ENCODE data around the gene SUPT3H.

Gene SUPT3H

GRCh38 chr6:45215759-45216158, 162.0 kb downstream of the SUPT3H start:
- no peak for TF ChIP-seq CTCF (IDR thresholded peaks at IDR 0.05; ENCODE audit: control extremely low read depth, extremely low read depth, low read depth, missing control alignments)
- DNase-seq (ENCODE audit: extremely low spot score) = no peak
- ChIA-PET CTCF (no interaction called here), POLR2A (no interaction called here)

GRCh38 chr6:45212976-45213375, 164.8 kb downstream of the SUPT3H start:
- ChIA-PET CTCF (no interaction called here), POLR2A (no interaction called here)
- no peak for DNase-seq (ENCODE audit: extremely low spot score)
- TF ChIP-seq CTCF (IDR thresholded peaks at IDR 0.05; ENCODE audit: control extremely low read depth, extremely low read depth, low read depth, missing control alignments) = no peak

- no peak for DNase-seq (ENCODE audit: extremely low spot score)
- TF ChIP-seq CTCF (IDR thresholded peaks at IDR 0.05; ENCODE audit: control extremely low read depth, extremely low read depth, low read depth, missing control alignments) = no peak
- CTCF ChIA-PET = no interaction called here
- POLR2A ChIA-PET = no interaction called here
Measured at GRCh38 chr6:45209762-45210161, 168.0 kb downstream of the SUPT3H start.

GRCh38 chr6:45206793-45207492, 170.8 kb downstream of the SUPT3H start:
- CTCF ChIA-PET = no interaction called here
- TF ChIP-seq CTCF (IDR thresholded peaks at IDR 0.05; ENCODE audit: control extremely low read depth, extremely low read depth, low read depth, missing control alignments) = no peak
- no peak for DNase-seq (ENCODE audit: extremely low spot score)
- POLR2A ChIA-PET = no interaction called here

- CTCF ChIA-PET = no interaction called here
- no peak for DNase-seq (ENCODE audit: extremely low spot score)
- POLR2A ChIA-PET = no interaction called here
- TF ChIP-seq CTCF (IDR thresholded peaks at IDR 0.05; ENCODE audit: control extremely low read depth, extremely low read depth, low read depth, missing control alignments) = no peak
Measured at GRCh38 chr6:45201484-45201883, 176.2 kb downstream of the SUPT3H start.

GRCh38 chr6:45200510-45200909, 177.2 kb downstream of the SUPT3H start:
- ChIA-PET CTCF (no interaction called here), POLR2A (no interaction called here)
- TF ChIP-seq CTCF (IDR thresholded peaks at IDR 0.05; ENCODE audit: control extremely low read depth, extremely low read depth, low read depth, missing control alignments) = no peak
- no peak for DNase-seq (ENCODE audit: extremely low spot score)

- TF ChIP-seq CTCF (IDR thresholded peaks at IDR 0.05; ENCODE audit: control extremely low read depth, extremely low read depth, low read depth, missing control alignments) = no peak
- CTCF ChIA-PET = no interaction called here
- DNase-seq (ENCODE audit: extremely low spot score) = no peak
- POLR2A ChIA-PET = no interaction called here
Measured at GRCh38 chr6:45199554-45199953, 178.2 kb downstream of the SUPT3H start.
